SK-N-MC (cell line): ENCODE data around the gene MTMR10.

ENCODE experiments used
- EZH2 ChIP-seq: fragments of 200-600 bp; sonication (generic); IDR thresholded peaks from one replicate; pipeline ENCODE4 v1.6.1; 2017; ENCODE audit warnings: antibody characterized with exemption
- FOXP2 ChIP-seq: optimal IDR thresholded peaks from 2 replicates; pipeline ENCODE3; 2011; ENCODE audit warnings: mild to moderate bottlenecking, moderate library complexity; ENCODE audit not compliant: insufficient read depth; ENCODE audit errors: extremely low read length, control extremely low read depth
- POLR2AphosphoS5 ChIP-seq: IDR thresholded peaks from 2 replicates; pipeline ENCODE4 v1.6.1; 2012; ENCODE audit warnings: mild to moderate bottlenecking, low read depth, low read length, borderline replicate concordance

- TF ChIP-seq POLR2AphosphoS5 (no peak), EZH2 (no peak), FOXP2 (no peak)
Observed at GRCh38 chr15:30954674-30955073, 36.8 kb downstream of the MTMR10 start.
